Fibroblast of lung (primary cell): ENCODE results near the gene ACER1. TPM values are rescaled to one million over a fixed set of nuclear protein-coding genes. Genes with fewer than 3 reads are reported as not detected.
A peak's percentile ranks its signal among the peaks of the same experiment; 100 is the strongest.

Source experiments
- DNase-seq, 2 donors: peaks; one replicate each; pipeline versions ENCODE4 v3.0.0 to v3.0.0-alpha.2; 2010; ENCODE audit warnings: low read depth in 2 of 2
- H2AFZ ChIP-seq: 2 replicates; pipeline ENCODE4 v1.5.1; 2012; ENCODE audit warnings: low read length, control low read depth, inconsistent platforms
- H3K27ac ChIP-seq: 2 replicates; pipeline ENCODE4 v1.5.1; 2011; ENCODE audit warnings: low read length, control low read depth; ENCODE audit not compliant: insufficient read depth
- H3K27me3 ChIP-seq: 2 replicates; pipeline ENCODE4 v1.5.1; 2011; ENCODE audit warnings: mild to moderate bottlenecking, low read length; ENCODE audit not compliant: control insufficient read depth, insufficient read depth
- H3K36me3 ChIP-seq: 2 replicates; pipeline ENCODE4 v1.5.1; 2011; ENCODE audit warnings: low read length; ENCODE audit not compliant: control insufficient read depth, insufficient read depth
- H3K4me1 ChIP-seq: 2 replicates; pipeline ENCODE4 v1.5.1; 2011; ENCODE audit warnings: low read length; ENCODE audit not compliant: control insufficient read depth, insufficient read depth; ENCODE audit errors: extremely low read depth
- H3K4me2 ChIP-seq: 2 replicates; pipeline ENCODE4 v1.5.1; 2011; ENCODE audit warnings: low read length, control low read depth; ENCODE audit not compliant: insufficient read depth; ENCODE audit errors: extremely low read depth
- H3K4me3 ChIP-seq, 4 experiments: fragments of 200-600 bp in 1 of 4; sonication (generic) in 1 of 4; replicated peaks in 1 of 4; 2 replicates each; pipeline ENCODE4 v1.5.1; 2011 to 2016; ENCODE audit warnings: low read length in 4 of 4, low read depth in 3 of 4, mild to moderate bottlenecking in 3 of 4, control low read depth in 2 of 4, inconsistent platforms in 1 of 4, mixed read lengths in 1 of 4; ENCODE audit not compliant: insufficient read depth in 1 of 4; ENCODE audit errors: control extremely low read depth in 1 of 4
- H3K79me2 ChIP-seq: 2 replicates; pipeline ENCODE4 v1.5.1; 2012; ENCODE audit warnings: mild to moderate bottlenecking, low read length, inconsistent platforms; ENCODE audit not compliant: control insufficient read depth, insufficient read depth
- H3K9ac ChIP-seq: 2 replicates; pipeline ENCODE4 v1.5.1; 2011; ENCODE audit warnings: mild to moderate bottlenecking, low read length, control low read depth; ENCODE audit not compliant: insufficient read depth
- H3K9me3 ChIP-seq: 2 replicates; pipeline ENCODE4 v1.5.1; 2012; ENCODE audit warnings: low read depth, low read length; ENCODE audit not compliant: control insufficient read depth, insufficient read depth
- H4K20me1 ChIP-seq: 2 replicates; pipeline ENCODE4 v1.5.1; 2011; ENCODE audit warnings: low read length; ENCODE audit not compliant: control insufficient read depth, insufficient read depth; ENCODE audit errors: extremely low read depth
- CTCF ChIP-seq, 2 donors: IDR thresholded peaks in 1 of 2; conservative IDR thresholded peaks in 1 of 2; 1 replicate in 1 of 2; 2 replicates in 1 of 2; pipeline ENCODE4 v1.5.1; 2011 to 2012; ENCODE audit warnings: low read length in 2 of 2, control low read depth in 1 of 2, inconsistent platforms in 1 of 2, low read depth in 1 of 2, mild to moderate bottlenecking in 1 of 2
- EZH2 ChIP-seq: IDR thresholded peaks from 2 replicates; pipeline ENCODE4 v1.5.1; 2012; ENCODE audit warnings: low read length, control low read depth, mild to moderate bottlenecking; ENCODE audit errors: missing control alignments
- polyA plus RNA-seq, 2 donors: library from polyadenylated mRNA; depleted of rRNA in 1 of 2; stranded (reverse) in 1 of 2; unstranded in 1 of 2; fragments of >200 nt; gene quantifications; 2 replicates each; pipeline ENCODE4 v1.2.1, GENCODE V29; 2011 to 2012; ENCODE audit warnings: missing spikeins in 1 of 2
- total RNA-seq: library from RNA; depleted of rRNA; stranded (reverse); fragments of >200 nt; gene quantifications from 2 replicates; pipeline ENCODE4 v1.2.1, GENCODE V29; 2014

The ACER1 gene
- total and polyA plus RNA-seq, 2 donors (not counting 1 experiment from before 2014, with no cell fraction given), result not detected

- no peak for DNase-seq
- H3K27ac ChIP-seq, result peak overlapping the region; percentile 96
Measured at GRCh38 chr19:6275170-6275744, 58.2 kb downstream of the ACER1 start.

GRCh38 chr19:6274756-6275155 lies 58.7 kb downstream of the ACER1 start:
- no peaks in the 10 kb centered on the region for H3K27me3 ChIP-seq
- TF ChIP-seq EZH2 (no peak), CTCF (conservative IDR thresholded peaks at IDR 0.05 in 1 of 2, IDR thresholded peaks at IDR 0.05 in 1 of 2; ENCODE audit: low read depth in 1 of 2, low read length in 2 of 2) (no peak)
- no peak overlapping the region for H2AFZ ChIP-seq
- peak overlapping the region in 2 of 4 experiments; percentile 33 to 49 for H3K4me3 ChIP-seq
- H3K4me1 ChIP-seq, result peaks cover 55% of the 10 kb centered on the region
- H3K4me2 ChIP-seq, result peak overlapping the region; percentile 89
- DNase-seq, result no peak
- H3K9ac ChIP-seq, result peak overlapping the region; percentile 49
- no peaks in the 10 kb centered on the region for H3K9me3 ChIP-seq
- H3K36me3 ChIP-seq, result peaks cover 7% of the 10 kb centered on the region
- H3K27ac ChIP-seq, result peak overlapping the region; percentile 96
- peaks cover 82% of the 10 kb centered on the region for H3K79me2 ChIP-seq
- no peaks in the 10 kb centered on the region for H4K20me1 ChIP-seq

More at GRCh38 chr19:6275170-6275744, 58.2 kb downstream of the ACER1 start:
- Histone ChIP-seq H3K27me3 (no peaks in the 10 kb centered on the region), H3K4me2 (peak overlapping the region; percentile 89), H3K4me1 (peaks cover 55% of the 10 kb centered on the region), H4K20me1 (no peaks in the 10 kb centered on the region), H3K9ac (no peak overlapping the region), H2AFZ (no peak overlapping the region), H3K9me3 (no peaks in the 10 kb centered on the region), H3K36me3 (peaks cover 2% of the 10 kb centered on the region), H3K4me3 (no peak overlapping the region), H3K79me2 (peaks cover 77% of the 10 kb centered on the region)
- TF ChIP-seq CTCF (conservative IDR thresholded peaks at IDR 0.05 in 1 of 2, IDR thresholded peaks at IDR 0.05 in 1 of 2; ENCODE audit: low read depth in 1 of 2, low read length in 2 of 2) (no peak), EZH2 (no peak)

- no peaks in the 10 kb centered on the region for H3K9me3 ChIP-seq
- H3K4me2 ChIP-seq, result peak overlapping the region; percentile 89
- H3K36me3 ChIP-seq, result peaks cover 8% of the 10 kb centered on the region
- no peaks in the 10 kb centered on the region for H4K20me1 ChIP-seq
- H3K79me2 ChIP-seq, result peaks cover 83% of the 10 kb centered on the region
- H2AFZ ChIP-seq, result no peak overlapping the region
- H3K27ac ChIP-seq, result peak overlapping the region; percentile 96
- H3K9ac ChIP-seq, result peak overlapping the region; percentile 60
- H3K27me3 ChIP-seq, result no peaks in the 10 kb centered on the region
- peak; percentile 91 for DNase-seq
- TF ChIP-seq CTCF (conservative IDR thresholded peaks at IDR 0.05 in 1 of 2, IDR thresholded peaks at IDR 0.05 in 1 of 2; ENCODE audit: low read depth in 1 of 2, low read length in 2 of 2) (no peak), EZH2 (no peak)
- peak overlapping the region; percentile 13 to 49 (median 26) for H3K4me3 ChIP-seq
- H3K4me1 ChIP-seq, result peaks cover 55% of the 10 kb centered on the region
Measured at GRCh38 chr19:6273701-6274601, 59.5 kb downstream of the ACER1 start.
